HG02981 (cell line): ENCODE measurements around the gene GTPBP1.

Experiments used
- ATAC-seq: cut with Tn5 transposase; IDR thresholded peaks from one replicate; pipeline ENCODE4 v1.9.1; 2021; ENCODE audit warnings: mild to moderate bottlenecking, moderate library complexity; ENCODE audit not compliant: unreplicated experiment

GTPBP1 gene

DNA sequence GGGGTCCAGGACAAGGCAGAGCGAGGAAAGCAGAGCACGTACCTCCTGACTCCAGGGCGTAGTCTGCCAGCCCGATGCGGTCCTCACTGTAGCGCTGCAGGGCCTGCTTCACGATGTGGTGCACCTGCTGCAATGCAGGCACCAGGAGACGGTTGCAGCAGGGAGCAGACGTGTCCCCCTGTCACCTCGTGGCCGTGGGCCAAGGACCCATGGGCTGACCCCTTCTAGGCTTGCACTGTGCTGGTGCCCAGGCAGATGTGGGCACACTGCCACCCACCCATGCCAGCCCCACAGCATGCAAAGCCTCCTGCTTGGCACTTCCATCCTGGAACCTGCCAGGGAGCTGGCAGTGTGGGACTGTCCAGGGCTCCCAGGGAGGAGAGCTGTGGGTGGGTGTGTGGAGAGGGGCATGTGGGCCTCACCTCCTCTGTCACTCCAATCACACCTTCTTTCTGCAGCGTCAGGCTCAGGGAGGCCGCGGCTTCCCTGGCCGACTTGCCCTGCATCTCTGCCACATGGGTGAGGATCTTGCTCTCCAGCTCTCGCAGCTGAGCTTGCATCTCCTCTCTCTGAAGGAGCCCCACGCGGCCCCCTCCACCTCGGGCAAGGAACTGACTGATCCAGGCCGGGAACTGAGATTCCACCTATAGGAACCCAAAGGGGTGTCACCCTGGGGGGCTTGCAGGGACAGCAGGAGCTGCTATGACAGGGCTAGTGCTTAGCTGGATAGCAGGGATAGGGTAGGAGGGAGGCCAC is 33.7 kb downstream of the GTPBP1 start:
- ATAC-seq: no peak

DNA sequence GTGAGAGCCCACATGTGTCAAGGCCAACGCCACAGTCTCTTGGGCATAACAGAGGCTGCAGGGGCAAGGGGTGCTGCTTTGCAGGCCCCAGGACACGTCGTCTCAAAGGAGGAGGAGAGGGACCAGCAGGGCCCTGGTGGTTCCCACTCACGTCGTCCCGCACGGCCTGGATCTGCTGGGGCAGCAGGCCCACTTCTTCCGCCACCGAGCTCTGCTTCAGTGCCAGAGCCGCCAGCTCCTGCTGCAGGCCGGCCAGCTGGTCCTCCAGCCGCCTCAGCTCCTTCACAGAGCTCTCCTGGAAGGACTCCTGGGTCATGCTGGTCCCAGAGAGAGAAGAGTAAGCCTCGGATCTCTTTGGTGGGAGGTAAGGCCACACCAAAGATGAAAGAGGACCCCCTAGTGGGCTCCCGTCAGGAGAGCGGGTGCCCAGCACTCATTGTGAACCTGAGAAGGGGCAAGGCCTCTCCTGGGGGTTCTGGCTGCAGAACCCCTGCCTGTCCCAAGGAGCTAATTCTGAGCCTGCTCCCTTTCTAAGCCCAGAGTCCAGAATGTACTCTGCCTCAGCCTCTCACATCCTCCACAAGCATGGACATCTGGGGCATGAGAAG is 34.5 kb downstream of the GTPBP1 start:
- ATAC-seq: no peak

DNA sequence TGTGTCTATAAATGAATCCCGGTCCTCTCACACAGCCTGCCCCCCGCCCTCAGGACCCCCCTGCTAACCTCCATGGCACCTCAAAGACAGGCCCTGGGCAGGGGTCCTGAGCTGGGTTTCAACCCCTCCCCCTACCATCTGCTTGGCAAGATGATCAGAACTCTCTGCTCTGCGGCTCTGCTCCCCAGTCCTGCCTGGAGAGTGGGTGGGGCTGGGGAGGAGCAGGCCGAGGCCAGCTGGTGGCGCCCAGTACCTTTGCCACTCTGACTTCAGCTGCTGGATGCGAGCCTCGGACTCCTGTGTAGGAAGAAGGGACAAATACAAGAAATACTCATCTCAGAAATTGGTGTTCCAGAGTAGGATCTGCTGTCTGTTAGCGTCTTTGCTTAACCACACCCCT is 35.0 kb downstream of the GTPBP1 start:
- ATAC-seq: no peak

DNA sequence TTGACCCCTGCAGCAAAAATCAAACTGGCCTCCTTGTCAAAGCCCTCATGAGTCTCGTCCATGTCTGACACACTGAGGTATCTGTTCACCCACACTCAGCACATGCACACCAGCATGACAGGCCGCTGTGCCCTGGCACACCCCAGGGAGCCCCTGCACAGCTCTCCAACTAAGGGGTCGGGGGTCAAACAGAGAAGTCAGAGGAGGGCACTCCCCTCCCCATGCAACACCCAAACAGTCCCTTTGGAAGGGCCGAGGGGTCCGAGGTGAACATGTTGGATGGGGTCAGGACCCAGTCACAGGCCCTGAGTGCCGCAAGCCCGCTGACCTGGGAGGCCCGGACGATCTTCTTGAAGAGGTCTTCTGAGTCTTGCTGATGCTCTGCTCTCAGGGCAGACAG is 35.4 kb downstream of the GTPBP1 start:
- no peak for ATAC-seq

DNA sequence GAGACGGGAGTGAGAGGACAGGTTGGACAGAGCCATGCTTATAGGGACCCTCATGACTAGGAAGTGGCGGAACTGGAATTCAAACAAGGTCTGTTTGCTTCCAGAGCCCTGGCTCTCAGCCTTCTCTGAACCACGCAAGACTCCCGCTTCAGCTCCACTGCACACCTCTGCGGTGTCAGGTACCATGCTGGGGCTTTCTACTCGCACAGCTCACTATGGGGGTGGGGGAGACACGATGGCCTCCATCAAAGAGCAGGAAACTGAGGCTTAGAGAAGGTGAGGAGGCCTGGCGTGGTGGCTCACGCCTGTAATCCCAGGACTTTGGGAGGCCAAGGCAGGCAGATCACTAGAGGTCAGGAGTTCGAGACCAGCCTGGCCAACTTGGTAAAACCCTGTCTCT is 35.8 kb downstream of the GTPBP1 start:
- no peak for ATAC-seq

DNA sequence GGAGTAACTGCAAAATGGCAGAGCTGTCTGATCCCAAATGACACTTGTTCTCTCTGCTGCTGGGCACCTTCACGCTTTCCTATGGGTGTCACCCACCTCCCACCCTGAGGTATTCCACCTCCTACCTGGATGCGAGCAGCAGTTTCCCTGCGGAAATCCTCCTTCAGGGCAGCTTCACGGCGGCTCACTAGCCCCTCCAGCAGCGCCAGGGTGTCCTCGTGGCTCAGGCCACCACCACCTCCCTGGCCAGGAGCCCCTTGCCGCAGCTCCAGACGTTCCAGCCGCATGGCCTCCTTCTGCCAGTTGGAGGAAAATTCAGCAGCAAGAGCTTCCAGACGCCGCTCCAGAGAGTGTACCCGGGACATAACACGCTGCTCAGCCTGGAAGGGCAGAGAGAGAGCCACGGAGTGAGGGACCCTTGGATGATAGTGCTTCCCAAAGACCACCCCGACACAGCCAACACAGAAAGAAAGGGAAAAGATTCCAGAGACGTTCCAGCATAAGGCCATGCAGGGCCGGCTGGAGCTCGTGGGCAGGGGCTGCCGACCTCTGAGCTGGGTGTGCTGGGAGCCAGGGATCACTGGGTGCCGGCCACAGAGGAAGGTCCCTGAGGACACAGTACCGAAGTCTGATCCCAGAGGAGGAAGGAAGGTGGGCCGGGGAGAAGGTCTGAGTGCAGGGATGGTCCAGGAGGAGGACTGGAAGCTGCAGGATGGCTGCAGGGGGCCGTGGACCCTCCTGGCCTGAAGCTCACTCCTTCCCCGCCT is 36.6 kb downstream of the GTPBP1 start:
- ATAC-seq: no peak

DNA sequence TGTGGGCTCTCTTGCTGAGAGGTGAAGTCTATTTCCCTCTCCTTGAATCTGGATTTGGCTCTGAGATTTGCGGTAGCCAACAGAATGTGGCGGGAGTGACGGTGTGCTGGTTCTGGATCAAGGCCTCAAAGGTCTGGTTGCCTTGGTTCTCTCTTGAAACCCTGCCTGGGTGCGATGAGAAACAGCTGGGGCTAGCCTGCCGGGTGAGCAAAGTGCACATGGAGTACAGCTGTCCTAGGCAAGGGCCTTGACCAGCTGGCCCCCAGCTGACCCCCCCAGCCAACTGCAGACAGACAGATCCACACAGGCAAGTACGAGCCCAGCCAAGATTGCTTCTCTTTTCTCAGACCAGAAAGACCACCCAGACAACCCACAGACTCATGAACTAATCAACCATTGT is 39.2 kb downstream of the GTPBP1 start:
- no peak for ATAC-seq

DNA sequence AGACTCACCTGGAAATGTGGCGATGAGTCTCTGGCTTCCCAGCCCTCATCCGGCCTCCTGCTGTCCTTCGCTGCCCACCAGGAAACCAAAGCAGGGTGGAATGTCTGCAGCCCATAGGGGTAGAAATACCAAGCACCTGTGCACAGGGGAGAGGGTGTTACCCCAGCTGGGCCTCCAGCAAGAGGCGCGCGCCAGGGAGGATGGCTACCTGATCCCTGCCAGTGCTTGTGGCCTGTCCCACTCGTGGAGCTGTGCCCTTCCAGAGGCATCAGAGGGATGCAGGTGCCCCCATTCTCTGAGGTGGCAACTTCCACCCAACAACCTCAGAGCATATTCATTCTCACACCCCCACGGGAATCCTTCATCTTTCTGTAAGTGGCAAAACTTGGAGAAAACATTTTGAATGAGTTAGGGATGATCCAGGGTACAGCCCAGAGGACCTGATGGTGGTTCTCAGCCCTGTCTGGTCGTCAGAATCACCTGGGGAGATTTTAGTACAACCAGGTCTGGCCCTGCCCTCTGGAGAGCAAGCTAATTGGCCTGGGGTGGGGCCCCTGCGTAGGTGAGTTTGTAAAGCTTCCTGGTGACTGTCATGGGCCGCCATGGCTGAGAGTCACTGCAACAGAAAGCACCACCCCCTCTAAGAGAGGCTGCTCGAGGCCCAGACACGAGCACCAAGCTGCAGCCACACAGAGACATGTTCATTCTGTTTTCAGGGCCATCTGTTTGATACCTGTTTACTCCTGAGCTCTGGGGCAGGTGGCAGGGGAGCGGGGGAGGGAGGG is 40.1 kb downstream of the GTPBP1 start:
- ATAC-seq: no peak

DNA sequence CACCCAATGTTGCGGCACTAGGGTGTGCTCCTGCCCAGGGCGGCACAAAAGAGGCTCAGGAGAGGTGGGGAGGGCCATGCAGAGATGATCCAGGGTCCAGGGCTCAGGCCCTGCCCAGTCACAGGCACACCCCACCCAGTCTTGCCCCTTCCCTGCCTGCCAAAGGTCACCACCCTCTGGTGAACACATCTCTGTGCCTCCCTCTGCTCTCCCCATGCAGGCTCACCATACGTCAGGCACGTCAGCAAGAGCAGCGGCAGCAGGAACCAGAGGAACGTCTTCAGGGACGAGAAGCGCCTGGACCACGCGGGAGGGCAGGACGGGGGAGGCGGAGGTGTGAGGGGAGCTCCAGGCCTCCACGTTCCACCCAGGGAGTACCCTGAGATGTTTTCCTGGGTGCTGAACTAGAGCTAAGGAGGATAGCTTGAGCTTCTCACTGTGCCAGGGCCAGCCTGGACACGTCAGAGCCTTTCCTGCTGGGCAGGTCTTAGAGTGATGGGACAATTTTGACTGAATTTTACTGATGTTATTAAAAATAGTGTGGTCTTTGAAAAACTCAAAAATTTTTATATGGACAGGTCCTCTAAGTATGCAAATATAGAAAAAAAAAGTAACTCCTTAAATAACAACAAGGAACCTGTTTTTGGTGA is 42.9 kb downstream of the GTPBP1 start:
- ATAC-seq: no peak

DNA sequence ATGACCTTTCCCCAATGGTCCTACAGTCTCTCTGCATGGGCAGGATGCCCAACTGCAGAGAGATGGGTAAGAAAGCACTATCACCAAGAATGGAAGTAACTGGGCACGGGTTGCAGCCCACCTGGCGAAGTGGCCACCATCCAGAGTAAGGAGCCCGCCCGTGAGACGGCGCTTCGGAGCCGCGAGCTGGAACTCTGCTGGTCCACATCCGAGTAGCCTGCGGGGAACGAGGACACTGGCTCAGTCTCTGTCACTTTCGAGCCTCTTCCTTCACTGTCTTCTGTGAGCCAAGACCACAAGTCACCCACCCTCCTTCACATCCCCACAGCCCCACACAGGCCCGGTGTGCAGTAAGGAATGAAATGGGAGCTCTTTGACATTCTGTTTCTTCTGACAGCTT is 44.4 kb downstream of the GTPBP1 start:
- ATAC-seq: no peak

DNA sequence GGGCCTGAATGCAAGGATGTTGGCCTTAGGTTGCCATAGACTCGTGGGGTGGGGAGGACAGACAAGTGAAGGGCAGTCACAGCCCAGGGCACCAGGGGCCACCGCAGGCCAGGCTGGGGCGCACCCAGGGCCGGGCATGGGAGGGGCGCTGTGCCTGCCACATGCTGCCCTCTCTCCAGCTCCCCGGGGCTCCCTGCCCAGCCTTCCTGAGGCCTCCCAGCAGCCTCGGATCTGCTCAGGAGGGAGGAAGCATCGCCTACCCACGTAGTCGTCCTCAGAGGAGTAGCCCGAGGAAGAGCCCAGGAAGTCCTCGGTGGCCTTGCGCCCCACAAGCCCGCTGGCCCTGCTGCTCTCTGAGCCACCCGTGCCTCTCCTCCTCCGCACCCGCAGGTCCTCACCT is 44.9 kb downstream of the GTPBP1 start:
- no peak for ATAC-seq

DNA sequence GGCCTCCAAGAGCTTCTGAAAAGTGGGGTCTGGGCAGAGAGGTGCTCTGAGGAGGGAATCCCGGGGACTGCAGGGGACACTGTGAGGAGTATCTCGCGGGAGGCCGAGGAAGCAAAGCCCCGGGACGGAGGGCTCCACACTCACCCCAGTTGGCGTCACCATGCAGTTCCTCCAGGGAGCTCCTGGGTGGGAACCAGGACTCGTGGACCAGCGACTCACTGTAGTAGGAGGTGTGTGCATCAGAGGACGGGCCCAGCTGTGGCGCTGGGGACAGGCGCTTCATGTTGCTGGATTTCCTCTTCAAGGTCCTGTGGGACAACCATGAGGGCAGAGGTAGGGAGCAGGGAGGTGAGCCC is 45.3 kb downstream of the GTPBP1 start:
- no peak for ATAC-seq

DNA sequence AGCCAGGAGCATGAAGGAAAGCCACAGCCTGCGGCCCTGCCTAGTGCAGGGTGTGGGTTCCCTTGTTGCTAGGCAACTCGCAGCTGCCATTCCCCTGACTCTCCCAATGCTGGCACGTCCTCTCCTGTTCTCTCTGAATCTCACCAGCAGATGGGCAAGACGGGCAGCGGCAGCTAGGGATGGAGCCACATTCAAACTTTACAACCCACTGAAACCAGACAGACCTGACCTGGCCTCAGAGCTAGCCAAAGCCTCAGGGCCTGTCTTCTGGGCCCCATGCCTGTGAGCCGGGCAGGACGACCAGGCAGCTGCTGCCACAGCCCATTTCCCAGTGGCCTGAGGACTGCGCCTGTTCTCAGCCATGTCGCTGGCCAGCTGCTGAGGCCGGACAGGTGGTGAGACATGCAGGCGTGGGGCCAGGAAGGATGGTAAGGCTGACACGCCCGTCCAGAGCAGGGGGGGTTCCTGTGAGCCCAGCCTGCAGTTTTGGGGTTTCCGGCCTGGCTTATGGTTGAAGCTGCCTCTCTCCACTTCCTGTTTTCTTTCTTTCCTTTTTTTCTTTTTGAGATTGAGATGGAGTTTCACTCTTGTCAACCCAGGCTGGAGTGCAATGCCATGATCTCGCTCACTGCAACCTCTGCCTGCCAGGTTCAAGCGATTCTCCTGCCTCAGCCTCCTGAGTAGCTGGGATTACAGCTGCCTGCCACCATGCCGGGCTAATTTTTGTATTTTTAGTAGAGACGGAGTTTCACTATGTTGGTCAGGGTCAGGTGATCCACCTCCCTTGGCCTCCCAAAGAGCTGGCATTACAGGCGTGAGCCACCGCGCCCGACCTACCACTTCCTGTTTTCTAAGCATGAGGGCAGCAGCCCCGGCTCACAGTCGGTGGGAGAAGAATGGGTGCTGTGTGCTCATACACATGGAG is 45.9 kb downstream of the GTPBP1 start:
- peak; percentile 42 for ATAC-seq

DNA sequence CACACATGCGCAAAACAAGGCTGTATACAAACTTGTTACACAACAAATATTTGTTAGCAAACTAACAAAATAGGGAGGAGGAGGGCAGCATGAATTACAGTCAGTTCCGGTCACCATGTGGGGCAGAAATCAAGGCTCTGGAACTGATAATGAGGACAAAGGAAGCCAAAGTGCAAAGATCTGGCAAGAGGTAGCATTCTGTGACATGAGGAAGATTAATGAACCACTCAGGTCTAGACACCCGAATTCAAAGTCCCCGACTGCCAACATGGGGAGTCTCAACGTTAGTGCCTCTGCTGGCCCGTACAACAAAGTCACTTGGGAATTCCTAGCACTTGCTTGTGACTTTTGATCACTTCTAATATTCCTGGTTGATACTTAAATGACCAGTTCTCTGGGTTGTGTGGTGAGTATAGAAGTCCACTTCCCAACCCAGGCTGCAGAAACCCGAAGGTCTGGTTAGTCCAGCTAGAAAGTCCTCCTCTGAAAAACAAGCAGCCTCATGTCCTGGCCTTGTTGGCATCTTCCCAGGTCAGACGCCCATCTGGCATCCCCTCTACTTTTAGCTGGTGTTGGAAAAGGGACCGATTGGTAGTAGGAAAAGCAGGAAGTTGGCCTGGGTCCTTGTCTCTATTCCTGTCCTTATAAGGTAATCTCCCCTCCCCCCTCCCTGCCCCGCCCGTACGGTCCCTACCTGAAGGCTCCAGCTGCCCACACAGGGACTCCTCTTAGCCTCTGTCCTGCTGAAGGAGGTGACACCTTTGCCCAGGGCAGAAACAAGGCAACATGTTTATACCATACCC is 48.4 kb downstream of the GTPBP1 start:
- ATAC-seq: no peak

DNA sequence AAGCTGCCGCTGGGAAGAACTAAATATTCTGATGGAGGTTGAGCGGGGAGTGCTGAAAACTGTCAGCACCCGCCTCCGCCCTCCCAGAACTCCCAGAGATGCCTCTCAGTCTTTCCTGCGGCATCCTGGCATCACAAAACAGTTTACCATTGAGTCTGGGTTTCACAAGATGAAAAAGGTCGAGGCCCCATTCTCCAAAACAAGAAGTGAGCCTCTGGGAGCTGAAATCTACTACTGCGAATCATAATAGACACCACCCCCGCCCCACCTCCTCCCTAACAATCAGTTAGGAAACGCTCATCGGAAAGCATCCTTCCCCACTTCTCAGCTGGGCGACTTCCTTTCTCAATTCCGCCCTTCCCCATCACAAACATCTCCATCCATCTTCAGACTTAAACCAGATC is 49.0 kb downstream of the GTPBP1 start:
- no peak for ATAC-seq

DNA sequence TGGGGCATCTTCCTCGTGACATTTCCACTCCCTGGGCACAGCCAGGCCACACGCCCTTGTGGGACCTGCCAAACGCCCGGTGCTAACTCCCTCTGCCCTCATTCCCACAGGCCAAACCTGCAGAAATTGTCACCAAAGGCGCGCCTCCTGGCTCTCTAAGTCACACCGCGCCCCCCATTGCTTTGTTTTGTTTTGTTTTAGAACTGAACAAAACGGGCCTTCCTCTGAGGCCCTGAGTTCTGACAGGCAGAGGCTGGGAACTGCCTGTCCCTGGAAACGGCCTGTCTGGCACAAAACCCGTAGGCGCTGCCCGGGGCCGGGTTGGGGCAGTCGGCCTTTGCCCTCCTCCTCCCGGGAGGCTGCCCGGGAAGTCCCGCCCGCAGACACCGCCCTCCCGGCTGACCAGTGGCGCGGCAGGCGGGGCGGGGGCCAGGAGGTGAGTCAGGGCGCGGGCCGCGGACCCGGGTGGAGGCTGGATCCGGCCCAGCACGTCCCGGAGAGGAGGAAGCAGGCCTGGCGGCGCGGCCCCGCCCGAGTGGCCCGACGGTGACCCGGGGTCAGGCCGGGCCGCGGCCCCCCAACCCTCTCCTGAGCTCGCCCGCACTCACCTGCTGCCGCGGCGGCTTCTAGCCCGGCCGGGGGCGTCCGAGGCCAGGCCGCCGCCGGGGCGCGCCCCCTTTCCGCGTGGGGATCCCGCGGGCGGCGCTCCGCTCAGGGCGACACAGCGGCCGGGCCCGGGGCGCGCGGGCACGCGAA is 49.6 kb downstream of the GTPBP1 start:
- peak; percentile 22 for ATAC-seq

DNA sequence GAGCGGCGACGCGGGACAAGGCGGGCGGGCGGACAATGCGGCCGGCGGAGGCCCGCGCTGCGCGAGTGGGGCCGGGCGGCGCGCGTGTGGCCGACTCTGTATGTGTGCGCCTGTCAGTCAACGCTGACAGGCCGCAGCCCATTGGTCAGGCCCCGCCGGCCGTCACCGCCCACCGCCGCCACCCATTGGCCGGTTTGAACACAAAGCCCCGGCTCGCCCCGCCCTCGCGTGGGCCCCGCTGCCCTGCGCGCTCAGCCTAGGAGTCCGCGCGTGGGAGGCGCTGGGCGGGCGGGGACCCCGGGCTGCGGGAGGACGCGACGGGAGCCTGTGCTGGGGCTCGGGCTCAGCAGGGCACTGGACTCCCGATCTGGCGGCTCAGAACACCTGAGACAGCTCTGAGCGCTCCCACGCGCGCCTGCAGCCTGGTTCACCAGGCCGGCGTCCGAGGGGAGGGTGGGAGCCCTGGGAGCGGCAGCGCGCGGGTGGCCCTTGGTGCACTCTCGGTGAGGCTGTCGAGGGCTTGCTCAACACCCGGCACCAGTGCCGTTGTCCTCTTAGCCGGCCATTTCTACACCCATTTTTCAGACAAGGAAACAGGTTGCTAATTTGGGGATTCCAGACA is 50.3 kb downstream of the GTPBP1 start, which contains the start of gene SUN2:
Gene SUN2 (minus strand): TSS at position 88 of the 622 bp plus-strand sequence. CDS start 3,370 bp downstream, outside the sequence.
- ATAC-seq: peak; percentile 57
